GM12865 (cell line): ENCODE measurements around the gene LIPA.
A peak's percentile ranks its signal among the peaks of the same experiment; 100 is the strongest.
"Not testable (repeated sequence)": the region's sequence is repeated elsewhere in the genome, so short reads cannot be mapped to it uniquely, and the experiment has no call there.

ENCODE experiments used
- DNase-seq: peaks from one replicate; pipeline ENCODE4 v3.0.0; 2010; ENCODE audit warnings: low read depth
- H3K4me3 ChIP-seq: 2 replicates; pipeline ENCODE4 v1.5.1; 2011; ENCODE audit warnings: mild to moderate bottlenecking, low read depth, low read length, control low read depth
- CTCF ChIP-seq: IDR thresholded peaks from 2 replicates; pipeline ENCODE4 v1.5.1; 2011; ENCODE audit warnings: low read length, control low read depth, low read depth, inconsistent platforms; ENCODE audit not compliant: insufficient read depth; ENCODE audit errors: missing control alignments

Gene LIPA

DNA sequence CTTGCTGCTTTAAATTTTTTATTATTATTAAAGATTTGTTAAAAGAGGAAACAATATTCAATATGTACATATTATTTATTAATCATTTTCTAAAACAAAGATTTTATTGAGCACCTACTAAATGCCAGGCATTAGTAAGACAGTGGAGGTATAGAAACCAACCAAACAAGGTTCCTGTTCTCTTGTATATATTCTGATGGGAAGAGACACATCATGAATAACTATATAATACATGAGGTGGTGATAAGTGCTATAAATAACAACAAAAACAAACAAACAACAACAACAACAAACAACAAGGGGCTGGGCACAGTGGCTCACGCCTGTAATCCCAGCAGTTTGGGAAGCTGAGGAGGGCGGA is 630 bp upstream of the LIPA start:
- no peak for DNase-seq
- no peak for TF ChIP-seq CTCF
- H3K4me3 ChIP-seq: peak overlapping the region; percentile 82

- no peak for DNase-seq
- peak overlapping the region; percentile 82 for H3K4me3 ChIP-seq
- no peak for TF ChIP-seq CTCF
Measured at GRCh38 chr10:89250865-89251408, 638 bp downstream of the LIPA start.

- H3K4me3 ChIP-seq: no peak overlapping the region
- no peak for TF ChIP-seq CTCF
- peak; percentile 55 for DNase-seq
Measured at GRCh38 chr10:89248990-89249389, 2.6 kb downstream of the LIPA start.

- DNase-seq, H3K4me3 ChIP-seq: not testable (repeated sequence)
Measured at GRCh38 chr10:89247623-89248022, 4.0 kb downstream of the LIPA start.

DNA sequence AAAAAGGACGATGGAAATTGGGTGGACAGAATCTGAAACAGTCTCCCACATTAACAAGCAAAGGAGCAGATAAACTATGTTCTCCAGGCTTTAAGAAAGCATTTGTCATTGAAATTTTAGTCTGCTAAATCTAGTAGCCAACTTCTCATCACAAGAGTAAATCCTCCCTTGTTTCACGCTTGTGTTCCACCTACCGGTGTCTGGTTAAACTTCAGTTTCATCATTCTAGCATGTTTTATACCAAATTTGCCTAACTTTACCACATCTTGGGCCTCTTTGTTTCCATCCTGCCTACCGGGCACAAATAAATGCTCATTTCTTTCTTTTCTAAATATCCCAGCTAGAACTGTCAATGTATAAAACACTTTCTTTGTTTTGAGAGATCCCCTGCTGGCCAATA is 5.8 kb downstream of the LIPA start:
- no peak overlapping the region; the same call in 1 of the 2 replicates for H3K4me3 ChIP-seq
- peak; percentile 43 for TF ChIP-seq CTCF
- peak; percentile 71 for DNase-seq

- H3K4me3 ChIP-seq: no peak overlapping the region
Measured at GRCh38 chr10:89242840-89243568, 8.6 kb downstream of the LIPA start.

GRCh38 chr10:89242345-89242684 is 9.3 kb downstream of the LIPA start:
- TF ChIP-seq CTCF: no peak
- no peak overlapping the region for H3K4me3 ChIP-seq
- DNase-seq: peak; percentile 13

More at GRCh38 chr10:89242840-89243568, 8.6 kb downstream of the LIPA start:
- peak; percentile 39 for DNase-seq
- TF ChIP-seq CTCF: no peak
